ENCODE results near the gene PNKD.

DNA sequence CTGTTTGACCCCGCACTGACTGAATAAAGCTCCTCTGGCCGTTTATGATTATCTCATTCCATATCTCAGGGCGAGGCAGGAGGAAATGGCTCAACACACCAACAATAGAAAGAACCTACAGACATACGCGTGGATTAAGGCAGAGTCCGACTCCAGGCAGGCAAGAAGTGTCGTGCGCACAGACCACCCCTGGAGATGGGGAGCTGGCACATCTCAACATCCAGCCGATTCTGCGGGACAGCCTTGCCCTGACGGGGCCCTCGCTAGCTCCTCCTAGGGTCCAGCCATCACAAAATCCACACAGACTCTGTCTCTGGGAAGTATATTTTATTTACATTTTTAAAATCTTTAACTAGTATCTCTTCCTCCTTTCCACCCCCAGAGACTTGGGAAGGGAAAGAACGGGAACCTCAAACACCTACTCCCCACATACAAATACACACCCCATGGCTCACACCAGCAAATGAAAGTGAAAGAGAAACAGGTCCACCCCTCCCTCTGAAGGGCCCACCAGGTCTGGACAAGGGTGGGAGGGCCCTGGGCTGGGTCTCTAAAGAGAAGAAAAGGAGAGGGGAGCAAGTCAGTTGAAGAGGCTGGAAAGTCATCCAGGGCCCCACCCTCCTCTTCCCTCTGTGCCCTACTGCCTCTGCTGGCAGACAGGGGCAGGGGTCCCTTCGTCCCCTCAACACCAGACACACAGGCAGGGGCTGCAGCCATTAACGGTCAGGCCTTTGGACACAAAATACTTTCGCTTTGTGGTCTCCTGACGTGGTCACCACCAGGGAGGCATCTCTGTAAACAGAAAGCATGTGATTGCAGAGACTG lies 6.3 kb upstream of the PNKD start:
- TF ChIP-seq, protein P1, sequence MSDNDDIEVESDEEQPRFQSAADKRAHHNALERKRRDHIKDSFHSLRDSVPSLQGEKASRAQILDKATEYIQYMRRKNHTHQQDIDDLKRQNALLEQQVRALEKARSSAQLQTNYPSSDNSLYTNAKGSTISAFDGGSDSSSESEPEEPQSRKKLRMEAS (IDR thresholded peaks at IDR 0.05): no peak
- TF ChIP-seq, protein P2, sequence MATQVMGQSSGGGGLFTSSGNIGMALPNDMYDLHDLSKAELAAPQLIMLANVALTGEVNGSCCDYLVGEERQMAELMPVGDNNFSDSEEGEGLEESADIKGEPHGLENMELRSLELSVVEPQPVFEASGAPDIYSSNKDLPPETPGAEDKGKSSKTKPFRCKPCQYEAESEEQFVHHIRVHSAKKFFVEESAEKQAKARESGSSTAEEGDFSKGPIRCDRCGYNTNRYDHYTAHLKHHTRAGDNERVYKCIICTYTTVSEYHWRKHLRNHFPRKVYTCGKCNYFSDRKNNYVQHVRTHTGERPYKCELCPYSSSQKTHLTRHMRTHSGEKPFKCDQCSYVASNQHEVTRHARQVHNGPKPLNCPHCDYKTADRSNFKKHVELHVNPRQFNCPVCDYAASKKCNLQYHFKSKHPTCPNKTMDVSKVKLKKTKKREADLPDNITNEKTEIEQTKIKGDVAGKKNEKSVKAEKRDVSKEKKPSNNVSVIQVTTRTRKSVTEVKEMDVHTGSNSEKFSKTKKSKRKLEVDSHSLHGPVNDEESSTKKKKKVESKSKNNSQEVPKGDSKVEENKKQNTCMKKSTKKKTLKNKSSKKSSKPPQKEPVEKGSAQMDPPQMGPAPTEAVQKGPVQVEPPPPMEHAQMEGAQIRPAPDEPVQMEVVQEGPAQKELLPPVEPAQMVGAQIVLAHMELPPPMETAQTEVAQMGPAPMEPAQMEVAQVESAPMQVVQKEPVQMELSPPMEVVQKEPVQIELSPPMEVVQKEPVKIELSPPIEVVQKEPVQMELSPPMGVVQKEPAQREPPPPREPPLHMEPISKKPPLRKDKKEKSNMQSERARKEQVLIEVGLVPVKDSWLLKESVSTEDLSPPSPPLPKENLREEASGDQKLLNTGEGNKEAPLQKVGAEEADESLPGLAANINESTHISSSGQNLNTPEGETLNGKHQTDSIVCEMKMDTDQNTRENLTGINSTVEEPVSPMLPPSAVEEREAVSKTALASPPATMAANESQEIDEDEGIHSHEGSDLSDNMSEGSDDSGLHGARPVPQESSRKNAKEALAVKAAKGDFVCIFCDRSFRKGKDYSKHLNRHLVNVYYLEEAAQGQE (IDR thresholded peaks at IDR 0.05; ENCODE audit: low read depth): no peak
- TF ChIP-seq EGR1 (IDR thresholded peaks at IDR 0.05) (no peak), EP300 (IDR thresholded peaks at IDR 0.05; ENCODE audit: borderline replicate concordance) (no peak), TEAD4 (IDR thresholded peaks at IDR 0.05) (no peak), TCF12 (IDR thresholded peaks at IDR 0.05; ENCODE audit: low read depth) (no peak)
